GM12865 (cell line): ENCODE data around the gene LRRC26.

ENCODE experiments used
- DNase-seq: peaks from one replicate; pipeline ENCODE4 v3.0.0; 2010; ENCODE audit warnings: low read depth
- H3K4me3 ChIP-seq: 2 replicates; pipeline ENCODE4 v1.5.1; 2011; ENCODE audit warnings: mild to moderate bottlenecking, low read depth, low read length, control low read depth
- TF ChIP-seq, protein P1 (sequence below): IDR thresholded peaks from 2 replicates; pipeline ENCODE4 v1.5.1; 2011; ENCODE audit warnings: low read length, control low read depth, low read depth, inconsistent platforms; ENCODE audit not compliant: insufficient read depth; ENCODE audit errors: missing control alignments

LRRC26 gene

GRCh38 chr9:137214620-137215019, 44.8 kb upstream of the LRRC26 start:
- TF ChIP-seq, protein P1, sequence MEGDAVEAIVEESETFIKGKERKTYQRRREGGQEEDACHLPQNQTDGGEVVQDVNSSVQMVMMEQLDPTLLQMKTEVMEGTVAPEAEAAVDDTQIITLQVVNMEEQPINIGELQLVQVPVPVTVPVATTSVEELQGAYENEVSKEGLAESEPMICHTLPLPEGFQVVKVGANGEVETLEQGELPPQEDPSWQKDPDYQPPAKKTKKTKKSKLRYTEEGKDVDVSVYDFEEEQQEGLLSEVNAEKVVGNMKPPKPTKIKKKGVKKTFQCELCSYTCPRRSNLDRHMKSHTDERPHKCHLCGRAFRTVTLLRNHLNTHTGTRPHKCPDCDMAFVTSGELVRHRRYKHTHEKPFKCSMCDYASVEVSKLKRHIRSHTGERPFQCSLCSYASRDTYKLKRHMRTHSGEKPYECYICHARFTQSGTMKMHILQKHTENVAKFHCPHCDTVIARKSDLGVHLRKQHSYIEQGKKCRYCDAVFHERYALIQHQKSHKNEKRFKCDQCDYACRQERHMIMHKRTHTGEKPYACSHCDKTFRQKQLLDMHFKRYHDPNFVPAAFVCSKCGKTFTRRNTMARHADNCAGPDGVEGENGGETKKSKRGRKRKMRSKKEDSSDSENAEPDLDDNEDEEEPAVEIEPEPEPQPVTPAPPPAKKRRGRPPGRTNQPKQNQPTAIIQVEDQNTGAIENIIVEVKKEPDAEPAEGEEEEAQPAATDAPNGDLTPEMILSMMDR, result no peak
- no peak for DNase-seq
- H3K4me3 ChIP-seq, result no peak overlapping the region

- TF ChIP-seq, protein P1, result no peak
- DNase-seq, result no peak
- H3K4me3 ChIP-seq, result no peak overlapping the region
These were observed 43.6 kb upstream of the LRRC26 start for GRCh38 chr9:137213160-137214060.

- DNase-seq, result no peak
- TF ChIP-seq, protein P1, result no peak
- H3K4me3 ChIP-seq, result no peak overlapping the region
These were observed 42.7 kb upstream of the LRRC26 start for GRCh38 chr9:137212520-137212919.

DNA sequence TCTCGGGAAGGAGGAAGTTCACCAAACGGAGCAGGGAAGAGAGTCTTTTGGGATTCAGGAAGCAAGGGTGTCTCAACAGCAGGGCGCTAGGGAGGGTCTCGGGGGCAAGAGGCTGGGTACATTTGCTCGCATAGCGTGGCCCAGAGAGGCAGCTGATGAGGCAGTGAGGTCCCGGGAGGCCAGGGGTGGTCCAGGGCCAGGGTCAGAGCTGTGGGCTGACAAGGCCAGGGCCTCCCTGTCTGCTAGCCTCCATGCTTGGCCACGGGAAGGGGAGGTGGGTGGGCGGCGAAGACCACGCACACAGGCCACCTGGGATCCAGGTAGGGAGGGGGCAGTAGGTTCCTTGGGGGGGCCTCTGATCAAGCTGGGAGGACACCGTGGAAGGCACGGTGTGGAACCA, 41.7 kb upstream of the LRRC26 start:
- DNase-seq, result no peak
- TF ChIP-seq, protein P1, result no peak
- H3K4me3 ChIP-seq, result no peak overlapping the region

DNA sequence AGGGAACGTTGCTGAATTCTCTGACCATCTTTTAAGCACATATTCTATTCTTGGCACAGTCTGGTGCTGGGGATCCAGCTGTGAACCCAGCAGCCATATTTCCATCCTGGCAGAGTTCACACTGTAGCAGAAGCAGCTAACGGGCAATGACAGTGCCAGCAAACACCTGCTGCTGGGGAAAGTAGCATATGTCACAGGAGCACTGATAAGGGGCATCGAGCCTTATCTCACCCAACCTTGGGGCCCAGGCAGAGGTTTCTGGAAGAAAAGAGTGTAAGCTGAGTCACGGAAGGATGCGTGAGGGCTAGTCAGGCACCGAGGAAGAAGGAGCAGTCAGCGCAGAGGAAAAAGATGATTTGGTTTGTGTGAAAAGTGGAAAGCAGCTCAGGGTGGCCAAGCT, 36.8 kb upstream of the LRRC26 start:
- TF ChIP-seq, protein P1, result no peak
- no peak for DNase-seq
- peak overlapping the region; percentile 86 for H3K4me3 ChIP-seq

DNA sequence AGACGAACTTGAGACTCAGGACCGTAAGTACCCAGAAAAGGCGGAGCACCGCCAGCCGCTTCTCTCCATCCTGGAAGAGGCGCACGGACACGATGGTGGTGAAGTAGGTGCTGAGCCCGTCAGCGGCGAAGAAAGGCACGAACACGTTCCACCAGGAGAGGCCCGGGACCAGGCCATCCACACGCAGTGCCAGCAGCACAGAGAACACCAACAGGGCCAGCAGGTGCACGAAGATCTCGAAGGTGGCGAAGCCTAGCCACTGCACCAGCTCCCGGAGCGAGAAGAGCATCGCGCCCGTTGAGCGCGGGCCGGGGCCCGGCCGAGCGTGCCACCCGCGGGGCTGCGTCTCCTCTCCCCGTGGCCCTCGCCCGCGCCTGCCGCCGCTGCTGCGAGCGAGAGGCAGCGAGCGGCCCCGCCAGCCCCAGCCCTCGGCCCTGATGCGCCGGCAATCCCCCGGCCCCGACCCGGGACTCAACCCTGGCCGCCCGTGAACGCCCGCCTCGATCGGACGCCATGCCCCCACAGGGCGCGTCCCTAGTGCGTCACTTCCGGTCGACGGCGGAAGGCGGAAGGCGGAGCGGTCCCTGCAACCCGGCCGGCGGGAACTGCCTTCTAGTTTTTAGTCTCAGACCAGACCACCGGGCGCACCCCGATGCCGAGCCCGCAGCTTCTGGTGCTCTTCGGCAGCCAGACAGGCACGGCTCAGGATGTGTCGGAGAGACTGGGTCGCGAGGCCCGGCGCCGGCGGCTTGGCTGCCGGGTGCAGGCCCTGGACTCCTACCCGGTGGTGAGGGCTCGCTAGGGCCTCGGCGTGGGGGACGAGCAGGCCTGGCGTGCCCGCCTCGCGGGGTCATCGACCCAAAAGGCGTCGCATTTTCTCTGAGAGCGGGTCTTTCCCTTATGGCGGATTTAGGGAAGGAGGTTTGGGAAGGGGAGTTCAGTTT, 35.5 kb upstream of the LRRC26 start, which contains the start of the genes NDOR1 and TMEM203:
Gene NDOR1 (plus strand): TSS at position 575 of the 944 bp plus-strand sequence. CDS start 78 bp downstream, at position 653.
Gene TMEM203 (minus strand): TSS at position 523 of the 944 bp plus-strand sequence. CDS start 234 bp downstream, at position 289.
- peak within 1 kb of the TSS; percentile 86 for H3K4me3 ChIP-seq
- TF ChIP-seq, protein P1, result no peak
- DNase-seq, result peak; percentile 89
